HEK293 (cell line): ENCODE data around the gene ABCA1.
A peak's percentile ranks its signal among the peaks of the same experiment; 100 is the strongest.

ENCODE experiments used
- CTCF ChIA-PET: fragments of 350-600 bp; formaldehyde crosslinking; extraction: SDS; loops from one replicate; lab custom pipeline; 2021; ENCODE audit warnings: antibody characterized with exemption; lab: Yijun Ruan, JAX
- POLR2A ChIA-PET: fragments of 300-600 bp; formaldehyde crosslinking; extraction: SDS; loops from one replicate; lab custom pipeline; 2020; ENCODE audit warnings: antibody characterized with exemption, inconsistent platforms; lab: Yijun Ruan, JAX
- H3K27ac ChIP-seq: fragments of 200-500 bp; sonication (Bioruptor generic); 2 replicates; pipeline ENCODE4 v1.5.1; 2014; ENCODE audit warnings: low read depth, low read length, control low read depth, inconsistent platforms; ENCODE audit errors: extremely low read depth
- H3K36me3 ChIP-seq, 2 experiments: fragments of 200-500 bp in 1 of 2; sonication (Bioruptor generic) in 1 of 2; 1 replicate in 1 of 2; 2 replicates in 1 of 2; pipeline ENCODE4 v1.5.1; 2014 to 2017; ENCODE audit warnings: inconsistent platforms in 2 of 2, low read length in 2 of 2; ENCODE audit not compliant: control insufficient read depth in 2 of 2, insufficient read depth in 1 of 2
- H3K4me1 ChIP-seq: fragments of 200-500 bp; sonication (Bioruptor generic); 2 replicates; pipeline ENCODE4 v1.5.1; 2014; ENCODE audit warnings: mild to moderate bottlenecking, low read length, inconsistent platforms; ENCODE audit not compliant: control insufficient read depth, insufficient read depth
- H3K4me3 ChIP-seq: 2 replicates; pipeline ENCODE4 v1.5.1; 2011; ENCODE audit warnings: low read depth, mild to moderate bottlenecking, control low read depth, low read length, moderate library complexity
- H3K9me3 ChIP-seq: fragments of 200-500 bp; sonication (Bioruptor generic); 2 replicates; pipeline ENCODE4 v1.5.1; 2014; ENCODE audit warnings: low read depth, low read length, inconsistent platforms; ENCODE audit not compliant: control insufficient read depth, insufficient read depth
- PATZ1 ChIP-seq: fragments of 450-650 bp; formaldehyde crosslinking; IDR thresholded peaks from 2 replicates; pipeline ENCODE4 v1.5.1; 2016; ENCODE audit warnings: missing biosample characterization, missing genetic modification characterization
- SCRT2 ChIP-seq: fragments of 450-650 bp; formaldehyde crosslinking; IDR thresholded peaks from 2 replicates; pipeline ENCODE4 v1.5.1; 2016; ENCODE audit warnings: missing biosample characterization, missing genetic modification characterization
- TSHZ1 ChIP-seq: fragments of 450-650 bp; formaldehyde crosslinking; IDR thresholded peaks from 2 replicates; pipeline ENCODE4 v1.5.1; 2016; ENCODE audit warnings: missing biosample characterization, missing genetic modification characterization, borderline replicate concordance
- ZBTB1 ChIP-seq: fragments of 450-650 bp; formaldehyde crosslinking; IDR thresholded peaks from 2 replicates; pipeline ENCODE4 v1.5.1; 2016; ENCODE audit warnings: missing biosample characterization, missing genetic modification characterization
- ZBTB48 ChIP-seq: fragments of 450-650 bp; formaldehyde crosslinking; IDR thresholded peaks from 2 replicates; pipeline ENCODE4 v1.5.1; 2016; ENCODE audit warnings: missing biosample characterization, missing genetic modification characterization
- ZFP69B ChIP-seq: fragments of 450-650 bp; formaldehyde crosslinking; IDR thresholded peaks from 2 replicates; pipeline ENCODE4 v1.5.1; 2016; ENCODE audit warnings: missing biosample characterization, missing genetic modification characterization
- ZNF114 ChIP-seq: fragments of 450-650 bp; formaldehyde crosslinking; IDR thresholded peaks from 2 replicates; pipeline ENCODE4 v1.5.0; 2017; ENCODE audit warnings: missing biosample characterization, missing genetic modification characterization
- ZNF16 ChIP-seq: fragments of 450-650 bp; formaldehyde crosslinking; IDR thresholded peaks from 2 replicates; pipeline ENCODE4 v1.5.1; 2016; ENCODE audit warnings: low read depth, missing biosample characterization, missing genetic modification characterization
- ZNF175 ChIP-seq: fragments of 450-650 bp; formaldehyde crosslinking; IDR thresholded peaks from 2 replicates; pipeline ENCODE4 v1.5.1; 2016; ENCODE audit warnings: missing biosample characterization, missing genetic modification characterization
- ZNF221 ChIP-seq: fragments of 450-650 bp; formaldehyde crosslinking; IDR thresholded peaks from 2 replicates; pipeline ENCODE4 v1.5.1; 2017; ENCODE audit warnings: missing biosample characterization, missing genetic modification characterization, borderline replicate concordance
- ZNF394 ChIP-seq: fragments of 450-650 bp; formaldehyde crosslinking; IDR thresholded peaks from 2 replicates; pipeline ENCODE4 v1.5.1; 2016; ENCODE audit warnings: missing biosample characterization, missing genetic modification characterization, mild to moderate bottlenecking, moderate library complexity, borderline replicate concordance
- ZNF561 ChIP-seq: fragments of 450-650 bp; IDR thresholded peaks from 2 replicates; pipeline ENCODE4 v1.5.1; 2018; ENCODE audit warnings: missing biosample characterization, missing genetic modification characterization, borderline replicate concordance
- ZNF596 ChIP-seq: fragments of 450-650 bp; IDR thresholded peaks from 2 replicates; pipeline ENCODE4 v1.5.0; 2018; ENCODE audit warnings: missing biosample characterization, mild to moderate bottlenecking, missing genetic modification characterization, moderate library complexity
- ZNF610 ChIP-seq: fragments of 450-650 bp; formaldehyde crosslinking; IDR thresholded peaks from 2 replicates; pipeline ENCODE4 v1.5.1; 2016; ENCODE audit warnings: missing biosample characterization, missing genetic modification characterization, borderline replicate concordance
- ZNF624 ChIP-seq: fragments of 450-650 bp; formaldehyde crosslinking; IDR thresholded peaks from 2 replicates; pipeline ENCODE4 v1.5.1; 2017; ENCODE audit warnings: missing biosample characterization, missing genetic modification characterization
- ZNF645 ChIP-seq: fragments of 450-650 bp; formaldehyde crosslinking; IDR thresholded peaks from 2 replicates; pipeline ENCODE4; 2016; ENCODE audit warnings: missing biosample characterization, missing genetic modification characterization
- ZNF664 ChIP-seq: fragments of 450-650 bp; formaldehyde crosslinking; IDR thresholded peaks from 2 replicates; pipeline ENCODE4 v1.5.1; 2016; ENCODE audit warnings: missing biosample characterization, missing genetic modification characterization
- ZNF830 ChIP-seq: fragments of 450-650 bp; IDR thresholded peaks from 2 replicates; pipeline ENCODE4 v1.5.0; 2018; ENCODE audit warnings: missing biosample characterization, missing genetic modification characterization, low read depth, mild to moderate bottlenecking, moderate library complexity
- ZNF843 ChIP-seq: fragments of 450-650 bp; formaldehyde crosslinking; IDR thresholded peaks from 2 replicates; pipeline ENCODE4 v1.5.1; 2016; ENCODE audit warnings: missing biosample characterization, missing genetic modification characterization

The ABCA1 gene

GRCh38 chr9:104968025-104968982 lies 40.3 kb upstream of the ABCA1 start (continued):
- TF ChIP-seq PATZ1 (tag by site-specific recombination): peak; percentile 72

- H3K4me1 ChIP-seq: peaks cover 8% of the 10 kb centered on the region; the same call in 1 of the 2 replicates
- POLR2A ChIA-PET: no interaction called here
- H3K9me3 ChIP-seq: no peaks in the 10 kb centered on the region
- H3K27ac ChIP-seq: no peak overlapping the region
- CTCF ChIA-PET: interaction anchor here (0.7 kb wide), 3 partner anchors 81 to 391 kb away, joined by 3 to 5 read pairs (median 4); no protein-coding TSS in a partner anchor
- H3K36me3 ChIP-seq: no peaks in the 10 kb centered on the region
- H3K4me3 ChIP-seq: no peak overlapping the region
- no peak for TF ChIP-seq ZNF561 (tag by site-specific recombination)
- TF ChIP-seq ZBTB1 (tag by site-specific recombination): no peak
- TF ChIP-seq ZNF645 (tag by site-specific recombination): no peak
- TF ChIP-seq ZFP69B (tag by site-specific recombination): no peak
- no peak for TF ChIP-seq SCRT2 (tag by site-specific recombination)
- TF ChIP-seq ZNF610 (tag by site-specific recombination): no peak
- TF ChIP-seq ZNF830 (tag by site-specific recombination): no peak
- no peak for TF ChIP-seq TSHZ1
- no peak for TF ChIP-seq ZNF624
- TF ChIP-seq ZNF175: no peak
- TF ChIP-seq ZNF843 (tag by site-specific recombination): no peak
- TF ChIP-seq ZNF596 (tag by site-specific recombination): no peak
- no peak for TF ChIP-seq ZNF394
- no peak for TF ChIP-seq ZNF16 (tag by site-specific recombination)
- TF ChIP-seq ZBTB48 (tag by site-specific recombination): no peak
- TF ChIP-seq ZNF221: no peak
- no peak for TF ChIP-seq ZNF114 (tag by site-specific recombination)
- no peak for TF ChIP-seq ZNF664 (tag by site-specific recombination)
Observed at GRCh38 chr9:104963076-104963475, 35.1 kb upstream of the ABCA1 start.
